Cerebellar nuclear complex (tissue), 1 donor: ENCODE data around the gene STK17A.

Source experiments
- DNase-seq, 2 experiments: peaks; one replicate each; lab custom pipeline; 2025; lab: John Stamatoyannopoulos, UW

STK17A gene

DNA sequence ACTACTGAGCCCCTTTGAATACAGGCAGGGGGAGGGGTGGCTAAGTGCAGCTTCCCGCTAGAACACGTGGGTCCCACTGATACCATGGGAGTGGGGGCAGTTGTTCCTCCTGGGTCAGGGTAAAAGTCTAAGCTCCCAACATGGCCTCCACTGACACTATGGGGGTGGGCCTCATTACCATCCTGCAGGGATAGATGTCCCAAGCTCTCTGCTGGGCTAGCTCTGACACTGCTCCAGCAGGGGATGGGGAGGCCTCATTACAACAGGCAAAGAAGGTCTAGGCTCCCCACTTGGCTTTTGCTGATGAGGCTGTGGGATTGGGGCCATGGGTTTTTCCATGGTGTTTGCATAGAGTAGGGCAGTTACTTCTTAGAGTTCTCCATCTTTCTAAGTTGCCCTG, 51.5 kb downstream of the STK17A start:
- DNase-seq, result no peak

DNA sequence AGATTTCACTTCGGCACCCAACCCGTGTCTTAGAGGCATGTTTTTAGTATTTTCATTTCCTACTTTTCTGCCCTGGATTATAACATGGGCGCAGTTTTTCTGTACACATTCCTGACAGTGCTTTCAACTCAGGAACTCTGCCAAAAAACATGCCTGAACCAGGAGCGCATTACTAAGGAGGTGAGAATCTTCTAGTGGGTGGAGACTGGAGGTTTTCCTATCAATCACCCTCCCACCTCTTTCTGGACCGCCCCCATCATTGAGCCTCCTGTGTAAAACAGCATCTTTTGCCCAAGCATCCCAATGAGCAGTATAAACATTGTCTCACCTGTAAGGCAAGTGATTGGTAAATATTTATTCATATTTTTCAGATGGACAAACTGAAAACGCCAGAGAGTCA, 53.2 kb downstream of the STK17A start:
- no peak for DNase-seq

DNA sequence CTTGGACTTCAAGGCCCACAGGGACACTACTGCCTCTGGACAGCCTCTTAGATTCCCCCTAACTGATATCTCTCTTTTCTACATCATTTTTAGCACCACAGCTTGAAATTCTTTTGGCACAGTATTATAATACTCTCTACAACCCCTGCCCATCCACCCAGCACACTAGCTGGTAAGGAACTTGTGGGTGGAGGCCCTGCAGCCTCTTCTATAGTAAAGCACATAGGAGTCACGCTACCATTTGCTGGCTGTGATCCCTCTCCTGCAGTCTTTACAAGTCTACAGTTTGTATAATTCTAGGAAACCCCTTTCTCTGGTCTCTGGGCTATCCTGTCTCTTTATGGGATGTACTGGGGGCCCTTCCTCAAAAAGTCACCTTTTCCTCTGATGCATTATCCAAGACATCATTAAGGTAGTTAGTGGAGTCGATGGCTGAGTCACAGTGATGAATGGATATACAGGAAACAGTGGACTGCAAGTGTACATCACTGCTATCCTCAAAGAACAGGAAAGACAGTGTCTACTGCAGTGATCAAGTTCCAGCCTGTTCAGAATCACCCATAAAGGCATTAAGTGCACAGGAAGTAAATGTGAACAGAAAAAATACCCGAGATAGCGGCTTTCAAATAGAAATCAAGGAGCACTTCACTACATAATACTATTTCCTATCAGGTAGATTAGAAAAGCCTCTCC, 54.4 kb downstream of the STK17A start:
- no peak for DNase-seq

DNA sequence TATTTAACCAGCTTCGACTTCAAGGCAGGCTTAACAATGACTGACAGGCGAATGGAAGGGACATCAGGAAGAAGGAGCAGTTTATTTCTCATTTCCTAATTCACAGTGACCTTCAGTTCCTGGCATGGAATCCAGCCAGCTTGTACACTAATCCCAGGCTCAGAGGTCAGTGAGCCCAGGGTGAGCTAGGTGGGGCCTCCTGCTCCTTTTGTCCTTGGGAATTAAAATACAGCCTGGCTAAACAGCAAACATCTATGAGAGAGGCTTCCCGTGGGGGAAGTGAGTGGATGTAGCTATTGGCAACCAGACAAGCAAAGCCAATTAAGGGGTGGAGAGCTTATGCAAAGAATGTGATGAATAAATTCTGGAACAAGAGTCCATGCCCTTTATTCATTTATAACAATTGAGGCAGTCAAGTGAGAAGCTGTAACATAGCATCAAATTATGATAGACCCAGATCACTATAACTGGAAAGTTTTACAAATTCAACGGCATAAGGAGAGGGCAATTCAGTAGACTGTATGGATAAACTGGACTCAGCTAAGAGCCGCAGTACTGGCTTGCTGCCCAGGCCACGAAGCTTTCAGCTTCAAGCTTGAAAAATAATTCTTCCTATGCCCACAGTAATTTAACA, 57.1 kb downstream of the STK17A start:
- no peak for DNase-seq

DNA sequence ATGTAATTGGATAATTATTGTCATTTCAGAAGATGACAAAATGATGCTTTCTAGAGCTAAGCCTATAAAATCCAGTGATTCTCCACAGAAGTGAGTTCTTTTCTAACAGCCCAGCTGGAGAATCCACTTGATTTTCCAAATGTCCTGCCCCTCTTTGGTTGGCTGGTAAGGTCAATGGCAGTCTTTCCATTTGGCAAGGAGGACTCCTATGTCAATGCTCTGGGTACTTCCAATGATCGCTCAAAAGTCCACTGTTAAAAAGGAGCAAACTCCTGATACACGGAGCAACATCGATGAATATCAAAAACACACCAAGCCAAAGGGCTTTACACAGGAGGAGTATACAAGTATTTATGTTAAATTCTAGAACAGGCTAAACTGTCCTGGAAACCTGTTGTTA, 57.8 kb downstream of the STK17A start:
- no peak for DNase-seq

DNA sequence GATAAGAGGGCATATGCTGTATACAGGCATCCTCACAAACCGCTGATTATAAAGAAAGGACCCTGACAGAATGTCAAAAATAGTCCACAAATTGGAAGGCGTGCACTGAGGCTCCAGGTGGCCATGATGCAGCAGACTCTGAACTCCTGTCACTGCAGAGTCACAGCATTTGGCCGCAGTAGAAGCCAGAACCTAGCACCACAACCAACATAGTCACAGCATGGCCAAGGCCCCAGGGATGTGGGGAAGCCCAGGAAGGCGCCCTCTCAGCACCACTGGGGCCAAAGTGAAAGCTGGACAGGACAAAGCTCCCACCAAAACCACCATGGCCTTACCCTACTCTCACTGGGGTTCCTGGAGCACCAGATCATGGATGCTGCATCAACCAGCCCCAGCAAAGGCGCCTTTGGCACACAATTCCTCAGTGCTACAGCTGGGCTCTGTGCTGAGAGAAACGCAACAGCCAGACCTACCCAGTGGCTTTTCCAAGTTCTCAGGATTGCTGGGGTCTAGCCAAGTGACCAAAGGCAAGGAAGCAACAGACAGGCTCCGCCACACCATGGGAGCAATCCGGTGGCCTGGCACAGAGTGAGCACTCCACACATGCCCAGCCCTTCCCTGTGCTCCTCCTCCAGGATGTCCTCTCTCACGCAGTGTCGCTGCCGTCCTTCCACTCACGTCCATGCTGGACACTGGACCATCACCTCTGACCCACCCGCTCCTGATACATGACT, 60.2 kb downstream of the STK17A start:
- no peak for DNase-seq

DNA sequence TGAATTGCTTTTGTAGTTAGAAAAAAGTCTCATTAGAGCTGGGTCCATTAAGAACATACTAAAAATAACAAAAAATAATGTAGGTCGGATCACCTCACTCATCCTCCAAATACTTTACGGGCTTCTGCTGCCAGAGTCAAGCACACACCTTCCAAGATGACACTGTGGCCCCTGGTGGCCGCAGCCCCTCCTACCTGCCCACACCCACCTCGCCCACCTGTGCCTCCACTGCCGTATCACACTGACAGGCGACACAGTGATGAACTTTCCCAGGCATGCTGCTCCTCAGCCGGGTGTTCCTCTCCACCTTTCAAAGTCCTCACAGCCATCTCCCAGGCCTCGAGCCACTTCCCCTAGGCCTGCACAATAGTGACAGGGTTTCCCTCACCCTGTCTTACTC, 60.9 kb downstream of the STK17A start:
- no peak for DNase-seq

DNA sequence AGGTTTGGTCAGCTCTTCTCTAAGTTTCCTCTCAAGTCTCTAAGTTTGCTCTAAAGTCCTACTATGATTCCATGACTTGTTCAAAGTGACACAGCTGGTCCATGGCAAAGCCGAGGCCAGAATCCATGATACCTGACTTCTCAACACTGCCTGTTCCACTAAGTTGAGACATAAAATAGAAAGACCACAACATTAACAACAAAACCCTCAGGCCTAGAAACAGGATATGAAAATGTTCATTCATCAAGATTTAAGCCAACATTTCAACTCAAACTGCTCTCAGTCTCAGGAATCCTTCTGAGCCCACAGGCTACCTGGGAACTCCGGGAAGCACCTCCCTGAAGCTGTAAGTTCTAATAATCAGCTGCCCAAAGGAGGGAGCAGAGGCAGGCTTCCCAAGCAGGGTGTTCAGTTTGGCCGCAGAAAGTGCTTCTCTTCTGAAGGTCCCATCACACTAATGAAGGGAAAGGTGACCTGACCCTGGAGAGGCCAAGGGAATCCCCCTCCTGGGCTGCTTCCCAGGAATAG, 62.9 kb downstream of the STK17A start:
- no peak for DNase-seq

DNA sequence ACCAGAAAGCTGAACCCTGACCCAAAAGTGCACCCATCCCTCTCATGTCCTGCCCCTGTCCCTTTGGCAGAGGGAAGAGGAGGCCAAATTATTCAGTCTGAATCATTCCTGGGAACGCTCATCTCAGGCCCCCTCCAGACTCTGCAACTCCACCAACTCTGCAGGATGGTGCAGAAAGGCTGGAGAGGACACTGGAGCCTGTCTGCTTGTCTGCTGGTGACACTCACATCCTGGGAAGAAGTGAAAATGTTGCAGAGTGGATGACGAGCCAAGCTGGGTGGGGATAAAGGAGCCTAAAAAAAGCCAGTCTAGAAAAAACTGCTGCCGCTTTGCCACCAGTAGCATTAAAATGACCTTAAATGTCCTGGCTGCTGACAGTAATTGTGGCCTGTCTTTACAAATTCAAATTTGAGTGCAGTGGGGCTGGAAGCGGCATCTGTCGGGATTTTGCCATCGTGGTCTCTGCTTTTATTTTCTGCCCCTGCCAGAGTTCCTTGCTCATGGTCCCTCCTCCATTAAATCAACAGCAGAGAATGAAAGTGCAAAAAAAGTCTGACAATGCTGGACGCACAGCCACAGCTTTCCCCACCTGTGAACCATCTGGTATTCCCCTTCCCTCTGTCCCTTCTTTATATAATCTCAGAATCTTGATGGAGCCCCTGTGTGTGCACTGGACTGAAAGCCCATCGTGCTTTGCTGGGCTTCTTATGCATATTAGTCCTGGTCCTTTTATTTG, 63.9 kb downstream of the STK17A start:
- DNase-seq, result peak in 1 of 2 experiments; percentile 38

DNA sequence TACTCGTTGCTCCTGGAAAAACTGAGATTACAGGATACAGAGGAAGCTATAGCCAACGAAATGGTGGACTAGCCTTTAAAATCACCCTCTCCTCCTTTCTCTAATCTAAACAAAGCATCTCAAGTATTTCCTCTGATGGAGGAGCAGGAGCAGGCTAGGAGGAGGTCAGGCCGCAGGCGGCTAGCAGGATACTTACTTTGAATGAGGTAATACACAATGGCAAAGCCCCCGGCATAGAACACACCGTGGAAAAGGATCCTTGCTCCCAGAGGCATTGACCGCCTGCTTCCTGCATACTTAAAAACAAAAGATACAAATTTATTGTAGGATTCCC, 64.4 kb downstream of the STK17A start:
- DNase-seq, result peak in 1 of 2 experiments; percentile 38

DNA sequence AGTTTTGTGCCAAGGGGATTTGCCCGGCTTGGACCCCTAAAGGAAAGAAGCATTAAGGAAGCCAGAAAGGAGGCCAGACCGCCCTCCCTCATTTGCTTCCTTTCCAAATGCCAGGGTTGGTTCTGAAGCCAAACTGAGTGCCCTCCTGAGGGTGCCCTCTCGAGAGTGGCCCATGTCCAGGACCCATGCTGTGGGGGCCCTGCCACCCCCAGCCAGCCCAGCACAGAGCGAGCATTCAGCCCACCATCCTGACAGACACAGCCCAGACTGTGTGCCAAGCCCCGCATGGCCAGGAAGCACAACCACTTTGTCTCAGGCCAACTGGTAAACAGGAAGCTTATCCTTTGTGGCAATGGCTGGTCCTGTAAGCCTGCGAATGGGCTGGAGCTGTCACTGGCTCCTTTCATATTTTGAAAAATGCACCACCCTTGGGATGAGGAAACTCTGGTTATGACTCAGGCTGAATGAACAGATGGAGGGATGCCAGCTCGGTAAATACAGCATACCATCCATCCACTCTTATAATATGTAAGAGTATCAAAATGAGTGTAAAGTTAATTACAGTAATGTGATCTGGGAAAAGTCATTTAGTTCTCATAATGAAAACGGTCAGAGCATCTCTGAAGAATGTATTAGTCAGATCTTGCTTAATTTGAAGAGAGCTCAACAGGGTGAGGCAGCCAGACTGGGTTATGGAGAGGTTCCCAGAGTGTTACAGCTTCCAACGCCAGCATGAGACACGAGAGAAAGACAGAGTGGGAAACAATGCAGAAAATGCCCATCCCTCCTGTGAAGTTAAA, 65.0 kb downstream of the STK17A start:
- peak; percentile 21 to 59 for DNase-seq

DNA sequence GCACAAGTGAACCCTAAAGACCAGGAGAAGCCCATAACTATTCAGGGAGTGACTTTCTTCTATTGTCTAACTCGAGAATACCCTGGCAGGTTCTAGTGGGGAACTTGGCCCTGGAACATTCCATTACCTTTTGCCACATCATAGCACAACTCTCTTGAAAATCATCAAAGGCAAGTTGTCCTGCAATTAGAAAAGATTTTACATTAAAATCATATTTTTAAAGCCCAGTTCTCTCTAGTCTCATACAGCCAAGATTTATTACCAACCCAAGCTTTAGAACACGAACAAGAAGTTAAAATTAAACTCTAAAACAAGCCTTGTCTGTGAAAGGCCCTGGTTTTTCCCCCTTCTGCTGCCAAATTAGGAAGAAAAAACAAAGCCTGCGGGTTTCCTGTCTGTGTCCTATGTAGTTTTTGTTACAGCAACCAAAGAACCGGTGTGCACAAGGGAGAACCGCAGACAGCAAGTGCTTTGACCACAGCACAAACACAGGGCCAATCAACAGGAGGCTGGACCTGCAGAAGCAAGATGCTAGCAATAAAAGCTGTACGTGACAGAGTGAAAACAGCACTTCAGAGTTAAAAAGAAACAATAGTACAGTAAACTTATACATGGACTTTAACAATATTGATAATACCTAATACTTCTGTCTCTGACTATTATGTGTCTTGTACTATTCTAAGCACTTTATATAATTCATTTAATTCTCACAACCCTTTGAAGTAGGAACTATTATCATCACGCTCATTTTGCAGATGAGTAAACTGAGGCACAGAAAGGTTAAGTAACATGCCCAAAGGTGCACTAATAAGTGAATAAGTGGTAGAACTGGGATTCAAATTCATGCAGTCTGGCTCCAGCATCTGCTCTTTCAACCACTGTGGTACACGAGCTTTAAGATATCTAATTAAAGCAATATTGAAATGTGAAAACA, 65.8 kb downstream of the STK17A start:
- no peak for DNase-seq

DNA sequence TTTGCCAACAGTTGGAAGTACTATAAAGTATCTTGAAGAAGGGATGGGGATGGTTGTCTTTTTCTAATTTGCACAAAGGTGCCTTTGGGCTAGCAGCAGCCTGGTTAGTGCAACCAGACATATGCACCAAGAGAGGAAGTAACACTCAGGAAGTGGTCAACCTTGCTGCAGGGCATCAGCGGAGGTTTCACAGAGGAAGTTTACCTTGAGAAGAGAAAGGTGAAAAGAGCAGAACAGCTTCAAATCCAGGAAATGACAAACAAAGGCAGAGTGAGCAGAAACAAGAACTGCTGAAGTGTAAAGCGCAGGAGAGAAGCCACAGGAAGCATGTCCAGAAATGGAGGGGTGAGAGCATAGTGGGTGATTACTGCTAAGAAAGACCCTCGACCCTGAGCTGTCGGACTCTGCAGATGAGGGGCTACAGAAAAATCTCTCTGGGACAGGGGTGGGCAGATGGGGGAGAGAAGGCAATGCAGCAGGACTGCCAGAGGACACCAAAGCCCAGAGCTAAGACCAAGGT, 66.9 kb downstream of the STK17A start:
- no peak for DNase-seq

DNA sequence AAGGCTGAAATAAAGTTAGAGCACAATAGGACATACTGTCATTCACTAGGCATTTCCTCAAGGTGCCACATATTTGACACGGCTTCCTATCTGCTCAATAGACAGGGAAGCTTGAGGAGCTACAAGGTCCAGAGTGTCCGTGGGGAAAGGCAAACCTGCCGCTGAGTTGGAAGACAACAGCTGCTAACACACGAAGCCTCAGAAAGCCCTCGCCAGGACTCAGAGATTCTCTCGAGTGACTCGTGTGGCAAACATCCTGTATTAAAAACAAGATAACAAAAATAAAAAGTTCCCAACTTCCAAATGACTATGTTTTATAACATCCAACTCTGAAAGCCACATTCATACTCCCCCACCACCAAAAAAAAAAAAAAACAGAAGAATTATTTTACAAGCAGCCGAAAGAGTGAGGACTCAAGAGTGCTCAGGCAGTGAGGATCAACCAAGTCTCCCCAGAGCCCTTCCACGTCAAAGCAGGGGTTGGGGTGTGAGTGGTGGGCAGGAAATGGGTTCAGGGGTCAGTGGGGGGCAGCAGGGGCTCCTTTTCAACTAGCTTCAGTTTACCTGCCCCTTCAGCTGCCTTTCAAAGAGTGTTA, 67.6 kb downstream of the STK17A start:
- no peak for DNase-seq

DNA sequence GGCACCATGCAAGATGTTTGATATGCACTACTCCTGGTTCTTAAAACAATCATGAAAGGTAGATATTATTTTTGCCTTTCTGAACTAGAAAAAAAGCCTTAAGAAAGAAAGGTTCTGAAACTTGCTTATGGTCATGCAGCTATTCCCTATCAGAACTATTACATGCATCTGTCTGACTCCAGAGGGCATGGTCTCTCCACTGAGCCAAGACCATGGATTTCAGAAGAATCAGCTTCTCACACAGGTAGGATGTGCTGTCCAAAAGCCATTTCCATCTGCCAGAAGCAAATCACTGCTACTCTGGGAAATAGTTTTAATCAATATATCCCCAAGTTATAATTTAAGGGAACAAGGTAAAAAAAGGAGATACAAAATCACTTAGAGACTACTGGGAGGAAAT, 69.5 kb downstream of the STK17A start:
- DNase-seq, result no peak

DNA sequence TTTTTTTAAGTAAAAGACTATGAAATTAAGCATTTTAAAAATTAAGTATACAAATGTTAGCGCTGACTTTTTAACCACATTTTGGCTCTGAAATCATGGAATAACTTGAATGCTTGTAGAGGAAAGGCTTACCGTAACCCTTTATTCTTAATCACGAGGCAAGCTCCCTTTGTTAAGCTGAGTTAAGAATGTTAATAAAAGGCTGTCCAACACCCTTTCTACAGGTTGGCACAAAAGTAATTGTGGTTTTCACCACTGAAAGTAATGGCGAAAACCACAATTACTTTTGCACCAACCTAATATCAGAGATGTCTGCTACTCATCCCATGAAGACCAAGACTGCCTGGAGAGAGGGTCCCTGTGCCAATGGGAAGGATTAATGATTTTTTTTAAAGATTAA, 70.6 kb downstream of the STK17A start:
- no peak for DNase-seq

DNA sequence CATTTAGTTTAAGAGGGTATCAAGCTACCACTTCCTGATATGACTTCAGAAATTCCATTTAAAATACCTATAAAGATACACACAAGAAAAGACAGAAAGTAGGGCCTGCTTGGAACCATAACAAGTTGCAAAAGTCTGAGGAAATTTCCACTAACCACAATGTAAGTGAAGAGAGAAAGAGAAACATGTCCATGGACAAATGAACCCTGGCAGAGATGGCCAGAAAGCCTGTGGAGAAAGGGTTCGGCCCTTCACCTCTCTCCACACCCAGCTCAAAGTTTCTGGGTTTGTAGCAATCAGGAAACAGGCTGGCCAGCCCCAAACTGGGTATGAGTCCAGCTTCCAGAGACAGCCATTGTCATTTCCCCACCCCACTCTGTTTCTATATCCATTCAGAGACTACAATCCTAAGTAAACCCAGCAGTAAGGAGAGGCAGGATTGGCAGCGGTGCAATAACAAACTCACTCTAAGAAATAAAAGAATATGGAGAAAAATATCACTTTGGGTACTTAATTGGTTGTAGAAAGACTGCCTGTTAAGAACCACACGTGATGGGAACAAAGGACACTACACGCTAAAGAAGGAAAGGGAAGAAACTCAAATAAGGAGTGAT, 71.1 kb downstream of the STK17A start:
- no peak for DNase-seq

DNA sequence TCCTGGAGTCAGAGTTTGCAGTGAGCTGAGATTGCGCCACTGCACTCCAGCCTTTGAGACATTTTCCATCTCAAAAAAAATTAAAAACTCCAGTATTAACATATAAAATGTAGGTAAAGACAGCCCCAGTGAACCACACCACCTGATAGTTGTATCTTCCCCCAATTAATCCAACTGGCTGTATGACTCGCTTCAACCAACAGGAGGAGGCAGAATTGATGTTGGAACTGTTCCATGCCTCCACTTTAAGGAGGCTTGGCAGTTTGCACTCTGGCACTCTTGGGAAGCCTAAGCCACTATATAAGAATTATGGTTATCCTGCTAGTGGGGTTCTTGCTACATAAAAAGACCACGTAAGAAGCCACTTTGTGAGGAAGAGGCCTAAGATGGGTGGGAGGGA, 72.7 kb downstream of the STK17A start:
- no peak for DNase-seq

DNA sequence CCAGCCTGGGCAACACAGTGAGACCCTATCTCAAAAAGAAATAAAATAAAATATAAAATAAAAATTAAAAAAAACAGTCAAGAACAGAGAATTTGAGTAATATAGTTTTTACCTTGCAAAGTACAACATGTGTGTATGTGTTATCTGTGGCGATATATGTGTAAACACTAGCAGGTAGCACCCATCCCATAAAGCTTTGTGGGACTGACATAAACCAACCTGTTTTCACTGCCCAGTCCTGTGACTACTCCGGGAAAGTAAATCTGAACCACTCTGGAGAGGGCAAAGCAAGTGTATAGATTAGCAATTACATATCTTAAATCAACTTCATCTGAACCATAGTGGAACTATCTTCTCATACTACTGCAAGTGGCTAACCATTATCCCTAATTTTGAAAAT, 74.1 kb downstream of the STK17A start:
- DNase-seq, result no peak
